ENCODE measurements around the gene BCORL1. TPM values are rescaled to one million over a fixed set of nuclear protein-coding genes. Genes with fewer than 3 reads are reported as not detected.

The BCORL1 gene
- total RNA-seq, 3 donors from 2014 or later (not counting 1 experiment from before 2014, with no cell fraction given): 6.5 to 10.5 (median 9.9) TPM

GRCh38 chrX:129996120-129996519 lies 13.7 kb downstream of the BCORL1 start:
- no peaks in the 10 kb centered on the region for H3K27me3 ChIP-seq (ENCODE audit: control insufficient read depth, insufficient read depth, low read length)
- ATAC-seq (no peak), DNase-seq (no peak)
- Mint-ChIP-seq H3K27ac (no peak overlapping the region), H3K9me3 (no peaks in the 10 kb centered on the region), H3K36me3 (no peaks in the 10 kb centered on the region), H3K27me3 (ENCODE audit: low read depth in 2 of 2) (no peaks in the 10 kb centered on the region), H3K4me3 (no peak overlapping the region), H3K4me1 (peaks cover 0 to under 1% of the 10 kb centered on the region in 2 donors)
- 92% methylated on average over 4 of the region's 4 CpGs for WGBS (ENCODE audit: insufficient coverage)
- intact Hi-C loops (cut with micrococcal nuclease): no loop called here
- H3K36me3 ChIP-seq (ENCODE audit: control insufficient read depth, insufficient read depth, low read length): no peaks in the 10 kb centered on the region
- H3K4me1 ChIP-seq (ENCODE audit: control insufficient read depth, insufficient read depth, low read length): no peaks in the 10 kb centered on the region
- no peak overlapping the region for H3K27ac ChIP-seq (ENCODE audit: low read length)
- TF ChIP-seq CTCF (IDR thresholded peaks at IDR 0.05): no peak
- no peaks in the 10 kb centered on the region for H3K9me3 ChIP-seq (ENCODE audit: control insufficient read depth, insufficient read depth, low read length)
- no peak overlapping the region for H3K4me3 ChIP-seq (ENCODE audit: low read length)

GRCh38 chrX:129997086-129997485 lies 14.7 kb downstream of the BCORL1 start:
- H3K4me3 Mint-ChIP-seq: no peak overlapping the region
- TF ChIP-seq CTCF (IDR thresholded peaks at IDR 0.05): no peak
- no peaks in the 10 kb centered on the region for H3K9me3 Mint-ChIP-seq
- Histone ChIP-seq H3K27ac (ENCODE audit: low read length) (no peak overlapping the region), H3K27me3 (ENCODE audit: control insufficient read depth, insufficient read depth, low read length) (no peaks in the 10 kb centered on the region), H3K36me3 (ENCODE audit: control insufficient read depth, insufficient read depth, low read length) (no peaks in the 10 kb centered on the region), H3K4me1 (ENCODE audit: control insufficient read depth, insufficient read depth, low read length) (no peaks in the 10 kb centered on the region), H3K9me3 (ENCODE audit: control insufficient read depth, insufficient read depth, low read length) (no peaks in the 10 kb centered on the region), H3K4me3 (ENCODE audit: low read length) (no peak overlapping the region)
- 93% methylated on average over 3 of the region's 5 CpGs for WGBS (ENCODE audit: insufficient coverage)
- peak overlapping the region in 1 of 2 donors; percentile 30 for H3K27ac Mint-ChIP-seq
- DNase-seq (no peak), ATAC-seq (no peak)
- no peaks in the 10 kb centered on the region for H3K27me3 Mint-ChIP-seq (ENCODE audit: low read depth in 2 of 2)
- intact Hi-C loops (cut with micrococcal nuclease): no loop called here
- H3K36me3 Mint-ChIP-seq: no peaks in the 10 kb centered on the region
- H3K4me1 Mint-ChIP-seq: peaks cover 8 to 10% of the 10 kb centered on the region in 2 donors

- 100% methylated on average over 2 of the region's 3 CpGs for WGBS (ENCODE audit: insufficient coverage)
- ATAC-seq (no peak), DNase-seq (no peak)
- no peaks in the 10 kb centered on the region for H3K9me3 Mint-ChIP-seq
- H3K36me3 ChIP-seq (ENCODE audit: control insufficient read depth, insufficient read depth, low read length): no peaks in the 10 kb centered on the region
- no peaks in the 10 kb centered on the region for H3K27me3 Mint-ChIP-seq (ENCODE audit: low read depth in 2 of 2)
- TF ChIP-seq CTCF (IDR thresholded peaks at IDR 0.05): no peak
- H3K4me1 Mint-ChIP-seq: peaks cover 8 to 18% of the 10 kb centered on the region in 2 donors
- no peaks in the 10 kb centered on the region for H3K4me1 ChIP-seq (ENCODE audit: control insufficient read depth, insufficient read depth, low read length)
- no peak overlapping the region for H3K27ac ChIP-seq (ENCODE audit: low read length)
- H3K4me3 ChIP-seq (ENCODE audit: low read length): no peak overlapping the region
- H3K36me3 Mint-ChIP-seq: no peaks in the 10 kb centered on the region
- H3K4me3 Mint-ChIP-seq: no peak overlapping the region
- H3K27ac Mint-ChIP-seq: no peak overlapping the region
- intact Hi-C loops (cut with micrococcal nuclease): no loop called here
- no peaks in the 10 kb centered on the region for H3K9me3 ChIP-seq (ENCODE audit: control insufficient read depth, insufficient read depth, low read length)
- H3K27me3 ChIP-seq (ENCODE audit: control insufficient read depth, insufficient read depth, low read length): no peaks in the 10 kb centered on the region
Observed at GRCh38 chrX:129998021-129998420, 15.6 kb downstream of the BCORL1 start.

- no peaks in the 10 kb centered on the region for H3K4me1 ChIP-seq (ENCODE audit: control insufficient read depth, insufficient read depth, low read length)
- intact Hi-C loops (cut with micrococcal nuclease): no loop called here
- H3K27ac Mint-ChIP-seq: peak overlapping the region in 1 of 2 donors; percentile 4
- H3K27me3 Mint-ChIP-seq (ENCODE audit: low read depth in 2 of 2): no peaks in the 10 kb centered on the region
- no peaks in the 10 kb centered on the region for H3K27me3 ChIP-seq (ENCODE audit: control insufficient read depth, insufficient read depth, low read length)
- WGBS (ENCODE audit: insufficient coverage): 92% methylated on average over 6 of the region's 6 CpGs
- H3K36me3 Mint-ChIP-seq: no peaks in the 10 kb centered on the region
- no peak overlapping the region for H3K4me3 Mint-ChIP-seq
- ATAC-seq (no peak), DNase-seq (no peak)
- no peak overlapping the region for H3K4me3 ChIP-seq (ENCODE audit: low read length)
- no peaks in the 10 kb centered on the region for H3K9me3 Mint-ChIP-seq
- no peaks in the 10 kb centered on the region for H3K9me3 ChIP-seq (ENCODE audit: control insufficient read depth, insufficient read depth, low read length)
- no peak overlapping the region for H3K27ac ChIP-seq (ENCODE audit: low read length)
- no peak for TF ChIP-seq CTCF (IDR thresholded peaks at IDR 0.05)
- peaks cover 8 to 18% of the 10 kb centered on the region in 2 donors for H3K4me1 Mint-ChIP-seq
- no peaks in the 10 kb centered on the region for H3K36me3 ChIP-seq (ENCODE audit: control insufficient read depth, insufficient read depth, low read length)
Observed at GRCh38 chrX:130001893-130002292, 19.5 kb downstream of the BCORL1 start.
